ENCODE measurements around the gene DNAJB13.

The DNAJB13 gene

GRCh38 chr11:74000307-74001133 lies 49.7 kb downstream of the DNAJB13 start:
- no peak for DNase-seq (ENCODE audit: low spot score)

DNA sequence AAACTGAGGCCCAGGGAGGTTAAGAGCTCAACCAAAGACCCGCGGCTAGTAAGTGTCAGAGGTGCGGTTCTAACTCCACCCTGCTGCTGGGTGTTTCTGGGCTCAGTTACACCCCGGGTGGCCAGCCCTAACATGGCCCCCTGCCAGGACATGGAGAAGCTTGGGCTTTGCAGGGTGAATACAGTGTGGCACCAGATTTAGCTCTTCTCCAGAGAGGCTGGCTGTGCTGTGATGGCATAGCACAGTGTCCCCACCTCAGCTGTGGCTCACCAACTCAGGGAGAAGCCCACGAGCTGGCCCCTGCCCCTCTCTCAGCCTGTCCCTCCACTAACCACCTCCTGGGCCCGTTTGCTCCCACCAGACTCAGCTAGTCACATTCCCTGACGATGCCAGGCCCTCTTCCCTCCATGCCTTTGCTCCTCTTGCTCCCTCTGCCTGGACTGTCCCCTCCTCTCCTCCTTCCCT lies 51.0 kb downstream of the DNAJB13 start:
- no peak for DNase-seq (ENCODE audit: low spot score)

GRCh38 chr11:74002832-74003231 lies 52.0 kb downstream of the DNAJB13 start:
- DNase-seq (ENCODE audit: low spot score), result no peak

GRCh38 chr11:74004046-74004695 lies 53.3 kb downstream of the DNAJB13 start:
- DNase-seq (ENCODE audit: low spot score), result no peak

GRCh38 chr11:74004759-74005615 lies 54.2 kb downstream of the DNAJB13 start:
- no peak for DNase-seq (ENCODE audit: low spot score)

DNA sequence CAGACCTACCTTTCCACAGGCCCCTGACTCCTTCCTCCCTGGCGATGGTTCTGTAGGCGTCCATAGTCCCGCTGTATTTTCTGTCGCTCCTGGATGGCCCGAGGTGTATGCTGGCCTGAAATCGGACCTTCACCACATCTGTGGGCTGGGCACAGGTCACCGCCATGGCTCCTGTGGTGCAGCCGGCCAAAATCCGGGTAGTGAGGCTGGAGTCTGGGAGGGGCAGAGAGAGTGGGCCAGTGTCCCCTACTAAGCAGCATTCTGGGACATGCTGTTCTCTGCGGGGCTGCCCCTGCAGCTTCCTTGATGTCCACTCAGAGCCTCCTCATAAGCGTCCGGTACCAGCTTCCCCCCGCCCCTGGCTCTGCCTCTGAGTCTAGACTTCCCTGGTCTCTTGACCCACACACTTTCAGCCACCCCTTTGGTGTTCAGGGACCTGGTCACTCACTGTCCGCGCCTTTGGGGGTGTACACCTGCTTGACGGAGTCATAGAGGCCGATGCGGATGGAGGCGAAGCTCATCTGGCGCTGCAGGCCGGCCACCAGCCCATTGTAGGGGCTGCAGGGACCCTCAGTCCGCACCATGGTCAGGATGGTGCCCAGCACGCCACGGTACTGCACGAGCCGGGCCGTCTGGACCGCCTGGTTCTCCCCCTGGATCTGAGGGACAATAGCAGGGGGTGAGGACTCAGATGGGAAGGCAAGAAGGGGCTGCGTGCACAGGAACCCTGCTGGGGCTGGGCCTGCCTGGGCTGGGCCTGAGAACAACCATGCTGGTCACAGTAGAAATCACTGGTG lies 55.1 kb downstream of the DNAJB13 start:
- DNase-seq (ENCODE audit: low spot score), result no peak

- no peak for DNase-seq (ENCODE audit: low spot score)
Measured at GRCh38 chr11:74006743-74007304, 56.0 kb downstream of the DNAJB13 start.

GRCh38 chr11:74007691-74008372 lies 57.0 kb downstream of the DNAJB13 start:
- no peak for DNase-seq (ENCODE audit: low spot score)

DNA sequence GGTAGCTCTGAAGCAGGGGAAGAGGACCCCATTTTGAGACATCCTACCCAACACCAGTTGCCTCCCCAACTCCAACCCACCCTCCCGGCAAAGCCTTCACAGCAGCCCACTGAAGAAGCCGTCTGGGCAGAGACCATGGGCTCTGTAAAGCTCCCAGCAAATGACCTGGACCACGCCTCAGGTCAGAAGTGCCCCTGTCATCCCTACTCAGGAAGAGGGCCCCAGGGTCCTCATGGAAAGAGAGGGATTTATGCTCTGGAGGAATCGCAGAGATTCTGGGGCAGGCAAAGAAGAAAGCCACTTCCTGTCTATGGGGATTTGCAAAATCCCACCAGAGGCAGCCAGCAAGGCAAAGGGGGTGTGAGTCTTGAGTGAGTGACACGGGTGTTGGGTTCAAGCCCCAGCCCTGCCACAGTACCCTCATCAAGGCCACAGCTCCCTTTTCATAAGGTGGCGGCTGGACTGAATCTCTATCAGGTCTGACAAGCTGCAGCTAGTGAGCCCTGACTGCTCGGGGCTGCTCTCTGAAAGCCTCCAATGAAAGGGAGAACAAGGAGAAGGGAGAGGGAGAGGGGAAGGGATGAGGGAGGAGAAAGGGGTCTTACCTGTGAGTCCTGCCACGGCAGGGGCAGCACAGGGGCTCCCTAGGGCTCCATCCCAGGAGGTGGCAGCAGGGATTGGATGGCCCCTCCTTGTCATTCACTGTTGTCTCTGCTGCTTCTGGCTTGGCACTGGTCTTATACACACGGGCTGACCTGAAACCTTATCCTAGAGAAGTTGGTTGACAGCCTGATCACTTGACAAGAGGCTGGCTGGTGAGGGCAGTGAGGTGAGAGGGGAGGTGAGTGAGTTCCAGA lies 57.8 kb downstream of the DNAJB13 start, which contains the start of gene UCP3:
UCP3 (minus strand) TSS at position 713 of the 857 bp plus-strand sequence. CDS start 2,043 bp downstream, outside the sequence.
- DNase-seq (ENCODE audit: low spot score), result no peak

DNA sequence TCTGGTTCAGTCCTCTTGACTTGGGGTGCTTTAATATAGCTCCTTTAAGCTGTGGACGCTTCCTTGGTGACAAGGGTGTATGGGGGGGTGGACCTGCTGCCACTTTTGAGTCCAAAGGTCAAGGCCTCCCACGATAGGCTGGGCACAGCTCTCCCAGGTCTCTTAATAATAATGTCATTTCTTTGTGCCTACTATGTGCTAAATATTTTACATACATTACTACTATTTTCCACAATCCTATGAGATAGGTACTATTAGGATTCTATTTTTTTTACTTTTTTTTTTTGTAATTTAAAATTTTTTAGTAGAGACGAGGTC lies 58.4 kb downstream of the DNAJB13 start:
- no peak for DNase-seq (ENCODE audit: low spot score)

- DNase-seq (ENCODE audit: low spot score), result no peak
Measured at GRCh38 chr11:74009675-74010305, 59.0 kb downstream of the DNAJB13 start.

DNA sequence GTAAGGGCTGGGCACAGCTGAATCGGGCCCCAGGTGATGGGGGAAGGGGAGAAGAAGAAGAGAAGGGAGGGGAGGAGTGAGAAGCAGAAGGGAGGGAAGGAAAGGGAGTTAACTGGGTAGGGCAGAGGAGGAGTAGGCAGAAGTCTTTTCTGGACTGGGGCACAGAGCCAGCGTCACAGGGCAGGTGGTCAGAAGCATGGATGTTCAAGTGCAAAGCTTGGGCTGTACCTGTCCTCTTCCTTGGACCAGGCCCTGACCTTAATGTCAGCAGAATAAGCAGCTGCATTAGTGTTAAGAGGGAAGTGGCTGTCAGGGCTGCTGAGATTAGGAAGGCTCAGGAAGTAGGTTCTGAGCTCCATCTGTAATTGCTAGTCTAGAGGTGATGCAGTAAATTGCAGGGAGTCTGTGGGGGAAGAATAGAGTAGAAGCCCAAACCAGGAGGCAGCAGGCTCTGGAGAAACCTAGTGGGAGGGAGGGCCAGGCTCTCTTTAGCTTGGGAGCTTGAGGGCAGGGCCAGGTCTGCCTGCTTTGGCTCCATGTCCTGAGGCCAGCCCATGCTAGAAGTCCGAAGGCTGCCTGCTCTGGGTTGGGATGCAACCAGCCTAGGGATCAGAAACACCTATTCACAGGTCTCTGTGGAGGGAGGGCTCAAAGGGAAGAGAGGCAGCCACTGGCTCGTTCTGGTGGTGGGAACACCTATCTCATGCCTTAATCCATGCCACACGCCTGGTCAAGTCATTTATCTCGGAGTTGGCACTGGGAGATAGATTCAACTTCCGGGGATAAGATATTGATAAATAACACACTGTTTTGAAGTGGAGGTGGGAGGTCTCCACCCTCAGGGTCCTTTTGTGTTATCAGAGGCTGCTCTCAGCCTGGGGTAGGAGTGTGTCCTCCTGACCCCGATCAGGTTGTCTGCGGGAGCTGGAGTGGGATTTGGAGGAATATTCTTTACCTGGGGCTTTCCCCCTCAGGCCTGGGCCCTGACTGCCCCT lies 59.8 kb downstream of the DNAJB13 start:
- DNase-seq (ENCODE audit: low spot score), result no peak

DNA sequence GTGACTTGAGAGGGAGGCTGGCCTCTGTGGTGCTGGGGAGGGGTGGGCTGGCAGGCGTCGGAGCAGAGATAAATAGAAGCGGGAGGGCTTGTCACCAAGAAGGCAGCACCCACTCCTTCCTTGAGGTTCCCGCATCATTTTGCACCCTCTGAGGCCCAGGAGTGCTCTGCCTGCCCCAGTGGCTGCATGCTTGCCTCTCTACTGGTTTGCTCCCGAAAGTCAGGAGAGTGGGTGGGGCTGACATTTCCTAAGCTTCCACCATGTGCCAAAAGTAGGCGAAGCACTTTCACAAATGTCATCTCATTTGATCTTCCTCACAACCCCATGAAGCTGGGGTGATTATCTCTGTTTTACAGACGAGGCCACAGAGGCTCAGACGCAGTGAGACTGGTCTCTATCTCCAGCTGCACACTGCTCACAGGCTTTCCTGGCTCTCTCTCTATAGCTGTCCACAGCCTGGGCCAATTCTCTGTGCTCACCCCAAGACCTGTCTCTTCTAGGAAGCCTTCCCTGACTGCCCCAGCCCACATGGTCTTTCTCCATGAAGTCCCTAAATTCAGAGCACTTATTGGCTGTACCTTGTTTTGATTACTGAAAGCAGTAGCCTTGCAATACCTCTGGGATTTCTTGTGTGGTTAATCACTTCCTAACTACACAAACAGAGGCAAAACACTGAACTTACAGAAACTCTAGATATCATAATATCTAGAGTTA lies 60.7 kb downstream of the DNAJB13 start:
- no peak for DNase-seq (ENCODE audit: low spot score)

DNA sequence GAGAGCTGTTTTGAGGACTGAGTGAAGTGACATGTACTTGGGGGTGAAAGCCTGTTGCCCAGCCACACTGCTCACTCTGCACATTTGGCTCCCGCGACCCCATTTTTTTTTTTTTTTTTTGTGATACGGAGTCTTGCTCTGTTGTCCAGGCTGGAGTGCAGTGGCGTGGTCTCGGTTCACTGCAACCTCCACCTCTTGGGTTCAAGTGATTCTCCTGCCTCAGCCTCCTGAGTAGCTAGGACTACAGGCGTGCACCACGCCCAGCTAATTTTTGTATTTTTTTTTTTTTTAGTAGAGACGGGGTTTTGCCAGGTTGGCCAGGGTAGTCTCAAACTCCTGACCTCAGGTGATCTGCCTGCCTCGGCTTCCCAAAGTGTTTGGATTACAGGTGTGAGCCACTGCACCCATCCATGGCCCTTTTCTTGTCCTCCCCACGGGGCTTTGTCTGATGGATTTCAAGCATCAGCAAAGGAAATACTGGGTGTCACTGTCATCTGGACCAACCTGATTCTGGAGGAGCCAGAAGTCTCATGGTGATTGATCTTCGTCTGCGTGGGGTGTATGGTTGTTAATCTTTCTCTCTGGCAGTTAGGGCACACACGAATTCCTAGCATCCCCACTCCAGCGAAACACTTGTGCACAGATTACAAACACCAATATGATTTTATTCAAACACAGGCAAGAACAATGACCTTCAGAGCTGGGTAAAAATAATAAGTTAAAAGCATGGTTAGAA lies 61.4 kb downstream of the DNAJB13 start:
- DNase-seq (ENCODE audit: low spot score), result no peak

DNA sequence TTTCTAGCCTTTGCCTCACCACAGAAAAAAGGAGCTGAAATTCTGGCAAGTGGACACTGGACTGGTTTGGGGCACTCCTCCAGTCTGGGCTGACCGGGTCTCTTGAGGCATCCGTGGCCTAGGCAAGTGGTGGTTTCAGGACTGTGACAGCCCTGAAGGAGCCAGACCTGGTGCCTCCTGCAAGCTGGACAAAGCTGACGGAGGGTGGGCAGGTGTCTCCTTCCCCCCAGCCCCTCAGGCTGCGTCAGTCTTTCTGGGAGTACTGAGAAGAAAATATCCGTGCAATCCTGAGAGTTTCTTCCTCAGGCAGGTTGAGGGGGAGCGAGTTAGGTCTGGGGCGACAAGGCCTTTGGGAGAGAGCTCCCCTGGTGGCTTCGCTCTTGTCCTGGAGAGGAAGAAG lies 62.3 kb downstream of the DNAJB13 start:
- no peak for DNase-seq (ENCODE audit: low spot score)

DNA sequence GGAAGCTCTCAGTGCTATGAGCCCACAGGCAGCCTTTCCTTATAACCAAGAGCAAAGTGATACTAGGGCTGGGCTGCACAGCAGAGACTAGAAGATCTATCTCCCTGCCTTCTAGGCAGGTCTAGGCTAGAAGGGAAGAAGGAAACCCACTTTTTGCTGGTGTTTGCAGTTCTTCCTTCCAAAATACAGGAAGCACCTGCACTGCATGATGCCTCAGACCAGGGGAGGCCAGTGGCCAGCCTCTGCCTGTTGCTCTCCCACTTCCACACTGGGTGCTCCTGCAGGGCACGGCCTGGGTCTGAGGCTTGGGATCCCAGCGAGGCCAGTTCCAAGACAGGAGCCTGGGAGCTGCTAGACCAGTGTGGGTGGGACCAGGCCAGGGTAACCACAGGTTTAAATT lies 64.1 kb downstream of the DNAJB13 start:
- DNase-seq (ENCODE audit: low spot score), result no peak
